ENCODE measurements around the gene GAL3ST1.
A peak's percentile ranks its signal among the peaks of the same experiment; 100 is the strongest.

The GAL3ST1 gene

GRCh38 chr22:30538280-30538679, 36.2 kb downstream of the GAL3ST1 start:
- Mint-ChIP-seq H3K4me3 (peak overlapping the region in 1 of 3 experiments; percentile 5), H3K9me3 (no peaks in the 10 kb centered on the region), H3K4me1 (no peaks in the 10 kb centered on the region), H3K36me3 (ENCODE audit: low read depth) (no peaks in the 10 kb centered on the region), H3K27ac (no peak overlapping the region), H3K27me3 (ENCODE audit: low read depth) (peaks cover 6% of the 10 kb centered on the region)
- no peak for TF ChIP-seq CTCF (IDR thresholded peaks at IDR 0.05; ENCODE audit: unreplicated experiment in 3 of 3)

- Mint-ChIP-seq H3K9me3 (no peaks in the 10 kb centered on the region), H3K27me3 (ENCODE audit: low read depth) (peaks cover 6% of the 10 kb centered on the region), H3K4me1 (no peaks in the 10 kb centered on the region), H3K4me3 (no peak overlapping the region), H3K36me3 (ENCODE audit: low read depth) (no peaks in the 10 kb centered on the region), H3K27ac (peak overlapping the region in 1 of 3 experiments; percentile 2)
- no peak for TF ChIP-seq CTCF (IDR thresholded peaks at IDR 0.05; ENCODE audit: unreplicated experiment in 3 of 3)
Observed at GRCh38 chr22:30537083-30537731, 37.3 kb downstream of the GAL3ST1 start.

- Mint-ChIP-seq H3K27ac (no peak overlapping the region), H3K9me3 (no peaks in the 10 kb centered on the region), H3K27me3 (ENCODE audit: low read depth) (peaks cover 6% of the 10 kb centered on the region), H3K4me3 (no peak overlapping the region), H3K36me3 (ENCODE audit: low read depth) (no peaks in the 10 kb centered on the region), H3K4me1 (no peaks in the 10 kb centered on the region)
- TF ChIP-seq CTCF (IDR thresholded peaks at IDR 0.05; ENCODE audit: unreplicated experiment in 3 of 3), result no peak
Observed at GRCh38 chr22:30535182-30535581, 39.3 kb downstream of the GAL3ST1 start.

GRCh38 chr22:30531651-30532608, 42.5 kb downstream of the GAL3ST1 start:
- Mint-ChIP-seq H3K36me3 (ENCODE audit: low read depth) (no peaks in the 10 kb centered on the region), H3K4me3 (no peak overlapping the region), H3K4me1 (no peaks in the 10 kb centered on the region), H3K27ac (no peak overlapping the region), H3K27me3 (ENCODE audit: low read depth) (peaks cover 3% of the 10 kb centered on the region), H3K9me3 (no peaks in the 10 kb centered on the region)
- no peak for TF ChIP-seq CTCF (IDR thresholded peaks at IDR 0.05; ENCODE audit: unreplicated experiment in 3 of 3)

GRCh38 chr22:30526656-30527055, 47.8 kb downstream of the GAL3ST1 start:
- no peaks in the 10 kb centered on the region for H3K27me3 Mint-ChIP-seq (ENCODE audit: low read depth)
- no peaks in the 10 kb centered on the region for H3K4me1 Mint-ChIP-seq
- no peaks in the 10 kb centered on the region for H3K36me3 Mint-ChIP-seq (ENCODE audit: low read depth)
- no peaks in the 10 kb centered on the region for H3K9me3 Mint-ChIP-seq
- no peak for TF ChIP-seq CTCF (IDR thresholded peaks at IDR 0.05; ENCODE audit: unreplicated experiment in 3 of 3)
- no peak overlapping the region for H3K27ac Mint-ChIP-seq
- no peak overlapping the region for H3K4me3 Mint-ChIP-seq

Measured in nephron (organoid).